ENCODE measurements around the gene RPTOR.

GRCh38 chr17:80631142-80632045 lies 86.8 kb downstream of the RPTOR start:
- TF ChIP-seq CTCF (IDR thresholded peaks at IDR 0.05) (no peak), POLR2A (IDR thresholded peaks at IDR 0.05) (no peak), POLR2AphosphoS5 (IDR thresholded peaks at IDR 0.05) (no peak)
